AG04450 (cell line): ENCODE results near the gene GBX1. TPM values are rescaled to one million over a fixed set of nuclear protein-coding genes. Genes with fewer than 3 reads are reported as not detected.

Experiments used
- CTCF ChIA-PET: fragments of 300-600, 350-600 bp; formaldehyde crosslinking; extraction: SDS; loops from one replicate; lab custom pipeline; 2022; ENCODE audit warnings: antibody characterized with exemption, inconsistent platforms; lab: Charles Lee
- POLR2A ChIA-PET: fragments of 350-600 bp; formaldehyde crosslinking; extraction: SDS; loops from one replicate; lab custom pipeline; 2021; ENCODE audit warnings: antibody characterized with exemption, inconsistent platforms; lab: Yijun Ruan, JAX
- DNase-seq: peaks from one replicate; pipeline ENCODE4 v3.0.0-alpha.2; 2011; ENCODE audit warnings: low read depth, low spot score
- H3K27ac ChIP-seq: one replicate; pipeline ENCODE4 v1.5.1; 2012; ENCODE audit warnings: low read depth, low read length, control low read depth
- H3K27me3 ChIP-seq: one replicate; pipeline ENCODE4 v1.6.0; 2012; ENCODE audit warnings: low read length; ENCODE audit not compliant: control insufficient read depth, insufficient read depth
- H3K4me3 ChIP-seq: 2 replicates; pipeline ENCODE4 v1.5.1; 2011; ENCODE audit warnings: mild to moderate bottlenecking, low read depth, low read length, control low read depth
- H3K9me3 ChIP-seq: 2 replicates; pipeline ENCODE4 v1.5.1; 2012; ENCODE audit warnings: low read length; ENCODE audit not compliant: control insufficient read depth, insufficient read depth
- CTCF ChIP-seq: IDR thresholded peaks from 2 replicates; pipeline ENCODE4 v1.5.1; 2011; ENCODE audit warnings: low read depth, low read length, control low read depth, inconsistent platforms
- polyA plus RNA-seq: library from polyadenylated mRNA; depleted of rRNA; stranded (reverse); fragments of >200 nt; gene quantifications from 2 replicates; pipeline ENCODE4 v1.2.3, GENCODE V29; 2011

GBX1 gene
- polyA plus RNA-seq, 1 experiment: not detected

GRCh38 chr7:151116603-151117440 lies 50.7 kb downstream of the GBX1 start:
- H3K4me3 ChIP-seq: no peak overlapping the region
- ChIA-PET CTCF (interaction anchor here (0.5 to 0.6 kb wide), 3 partner anchors 22 to 151 kb away, joined by 3 to 5 read pairs (median 4); no protein-coding TSS in a partner anchor), POLR2A (no interaction called here)
- DNase-seq: no peak
- H3K27ac ChIP-seq: no peak overlapping the region
- no peaks in the 10 kb centered on the region for H3K9me3 ChIP-seq
- no peaks in the 10 kb centered on the region for H3K27me3 ChIP-seq
- TF ChIP-seq CTCF: no peak

GRCh38 chr7:151115836-151116418 lies 51.6 kb downstream of the GBX1 start:
- H3K27ac ChIP-seq: no peak overlapping the region
- ChIA-PET CTCF (interaction anchor here (0.6 to 1.4 kb wide), 2 partner anchors 8 to 55 kb away, joined by 3 to 12 read pairs; no protein-coding TSS in a partner anchor), POLR2A (interaction anchor here (0.6 kb wide), 1 partner anchor 35 kb away, joined by 3 read pairs; the partner anchor contains the start of gene FASTK)
- no peak overlapping the region for H3K4me3 ChIP-seq
- no peak for DNase-seq
- no peaks in the 10 kb centered on the region for H3K9me3 ChIP-seq
- H3K27me3 ChIP-seq: no peaks in the 10 kb centered on the region
- TF ChIP-seq CTCF: no peak

GRCh38 chr7:151115121-151115835 lies 52.2 kb downstream of the GBX1 start:
- POLR2A ChIA-PET: interaction anchor here (0.6 kb wide), 1 partner anchor 34 kb away, joined by 3 read pairs; the partner anchor contains the start of gene FASTK

More at GRCh38 chr7:151115121-151115835, 52.2 kb downstream of the GBX1 start:
- H3K27ac ChIP-seq: no peak overlapping the region
- no peak for DNase-seq
- no peak for TF ChIP-seq CTCF
- H3K27me3 ChIP-seq: no peaks in the 10 kb centered on the region
- CTCF ChIA-PET: interaction anchor here (0.6 to 1.4 kb wide), 2 partner anchors 9 to 54 kb away, joined by 3 to 12 read pairs; no protein-coding TSS in a partner anchor
- no peak overlapping the region for H3K4me3 ChIP-seq
- H3K9me3 ChIP-seq: no peaks in the 10 kb centered on the region
